ENCODE data around the gene PANK4. TPM values are rescaled to one million over a fixed set of nuclear protein-coding genes. Genes with fewer than 3 reads are reported as not detected.

Gene PANK4
- total and polyA plus RNA-seq, 4 donors: 5.5 to 28.2 (median 20.9) TPM

GRCh38 chr1:2489615-2490014 lies 36.8 kb downstream of the PANK4 start:
- H3K4me3 ChIP-seq (ENCODE audit: low read length in 2 of 2): no peak overlapping the region
- intact Hi-C loops (cut with DNase I): no loop called here
- no peaks in the 10 kb centered on the region for H3K27me3 ChIP-seq (ENCODE audit: control insufficient read depth in 1 of 2, insufficient read depth in 2 of 2, low read length in 1 of 2)
- no peaks in the 10 kb centered on the region for H3K4me1 ChIP-seq (ENCODE audit: control insufficient read depth in 1 of 2, insufficient read depth in 2 of 2, low read length in 2 of 2)
- ATAC-seq (ENCODE audit: low FRiP score) (no peak), DNase-seq (no peak)
- WGBS, 2 donors: 90 to 91% methylated on average over 14 of the region's 14 CpGs
- H3K27ac ChIP-seq (ENCODE audit: low read depth in 1 of 2, low read length in 2 of 2): no peak overlapping the region
- H3K36me3 ChIP-seq (ENCODE audit: control insufficient read depth in 1 of 2, insufficient read depth in 2 of 2, low read length in 1 of 2): no peaks in the 10 kb centered on the region
- peaks cover 3% of the 10 kb centered on the region for H3K9me3 ChIP-seq (ENCODE audit: control insufficient read depth, low read length)

- no peak for ATAC-seq (ENCODE audit: low FRiP score)
- intact Hi-C loops (cut with DNase I): no loop called here
- WGBS, 2 donors: 75 to 90% methylated on average over 2 of the region's 2 CpGs
- no peaks in the 10 kb centered on the region for H3K27me3 ChIP-seq (ENCODE audit: control insufficient read depth in 1 of 2, insufficient read depth in 2 of 2, low read length in 1 of 2)
- H3K4me3 ChIP-seq (ENCODE audit: low read length in 2 of 2): no peak overlapping the region
- no peak overlapping the region for H3K27ac ChIP-seq (ENCODE audit: low read depth in 1 of 2, low read length in 2 of 2)
- no peaks in the 10 kb centered on the region for H3K36me3 ChIP-seq (ENCODE audit: control insufficient read depth in 1 of 2, insufficient read depth in 2 of 2, low read length in 1 of 2)
- peaks cover 3% of the 10 kb centered on the region for H3K9me3 ChIP-seq (ENCODE audit: control insufficient read depth, low read length)
- no peak for DNase-seq
- no peaks in the 10 kb centered on the region for H3K4me1 ChIP-seq (ENCODE audit: control insufficient read depth in 1 of 2, insufficient read depth in 2 of 2, low read length in 2 of 2)
Measured at GRCh38 chr1:2488688-2489087, 37.7 kb downstream of the PANK4 start.

DNA sequence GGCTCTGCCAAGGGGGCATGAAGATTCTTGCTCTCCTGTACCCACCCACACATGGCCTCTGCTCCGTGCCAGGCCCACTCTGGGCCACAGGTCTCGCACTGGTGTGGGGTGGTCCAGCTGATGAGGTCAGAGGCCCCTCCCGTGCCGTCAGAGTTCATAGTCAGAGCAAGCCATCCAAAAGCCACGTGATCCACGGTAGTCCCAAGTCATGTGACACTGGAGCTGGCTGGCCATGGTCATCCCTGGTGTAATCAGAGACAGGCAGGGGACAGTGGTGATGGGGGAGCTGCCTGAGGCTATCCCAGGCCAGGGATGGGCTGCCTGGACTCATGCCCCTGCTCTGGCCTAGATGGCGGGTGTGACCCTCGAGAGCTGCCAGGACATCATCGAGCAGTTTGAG lies 39.8 kb downstream of the PANK4 start:
- Histone ChIP-seq H3K27me3 (ENCODE audit: control insufficient read depth in 1 of 2, insufficient read depth in 2 of 2, low read length in 1 of 2) (no peaks in the 10 kb centered on the region), H3K9me3 (ENCODE audit: control insufficient read depth, low read length) (peaks cover 3% of the 10 kb centered on the region), H3K4me1 (ENCODE audit: control insufficient read depth in 1 of 2, insufficient read depth in 2 of 2, low read length in 2 of 2) (no peaks in the 10 kb centered on the region), H3K36me3 (ENCODE audit: control insufficient read depth in 1 of 2, insufficient read depth in 2 of 2, low read length in 1 of 2) (no peaks in the 10 kb centered on the region), H3K27ac (ENCODE audit: low read depth in 1 of 2, low read length in 2 of 2) (no peak overlapping the region), H3K4me3 (ENCODE audit: low read length in 2 of 2) (no peak overlapping the region)
- ATAC-seq (ENCODE audit: low FRiP score) (no peak), DNase-seq (no peak)
- intact Hi-C loops (cut with DNase I): no loop called here
- 81 to 87% methylated on average over 9 of the region's 9 CpGs for WGBS, 2 donors

- H3K27ac ChIP-seq (ENCODE audit: low read depth in 1 of 2, low read length in 2 of 2): no peak overlapping the region
- H3K9me3 ChIP-seq (ENCODE audit: control insufficient read depth, low read length): peaks cover 3% of the 10 kb centered on the region
- no peaks in the 10 kb centered on the region for H3K27me3 ChIP-seq (ENCODE audit: control insufficient read depth in 1 of 2, insufficient read depth in 2 of 2, low read length in 1 of 2)
- H3K4me1 ChIP-seq (ENCODE audit: control insufficient read depth in 1 of 2, insufficient read depth in 2 of 2, low read length in 2 of 2): no peaks in the 10 kb centered on the region
- ATAC-seq (ENCODE audit: low FRiP score): no peak
- H3K4me3 ChIP-seq (ENCODE audit: low read length in 2 of 2): no peak overlapping the region
- intact Hi-C loops (cut with DNase I): no loop called here
- WGBS, 2 donors: 80 to 85% methylated on average over 4 of the region's 4 CpGs
- no peak for DNase-seq
- H3K36me3 ChIP-seq (ENCODE audit: control insufficient read depth in 1 of 2, insufficient read depth in 2 of 2, low read length in 1 of 2): no peaks in the 10 kb centered on the region
Measured at GRCh38 chr1:2486041-2486440, 40.4 kb downstream of the PANK4 start.

GRCh38 chr1:2483970-2484369 lies 42.4 kb downstream of the PANK4 start:
- intact Hi-C loops (cut with DNase I): no loop called here
- Histone ChIP-seq H3K36me3 (ENCODE audit: control insufficient read depth in 1 of 2, insufficient read depth in 2 of 2, low read length in 1 of 2) (no peaks in the 10 kb centered on the region), H3K27me3 (ENCODE audit: control insufficient read depth in 1 of 2, insufficient read depth in 2 of 2, low read length in 1 of 2) (no peaks in the 10 kb centered on the region), H3K9me3 (ENCODE audit: control insufficient read depth, low read length) (peaks cover under 1% of the 10 kb centered on the region), H3K4me3 (ENCODE audit: low read length in 2 of 2) (no peak overlapping the region), H3K27ac (ENCODE audit: low read depth in 1 of 2, low read length in 2 of 2) (no peak overlapping the region), H3K4me1 (ENCODE audit: control insufficient read depth in 1 of 2, insufficient read depth in 2 of 2, low read length in 2 of 2) (no peaks in the 10 kb centered on the region)
- no peak for ATAC-seq (ENCODE audit: low FRiP score)
- 76 to 80% methylated on average over 16 of the region's 16 CpGs for WGBS, 2 donors
- no peak for DNase-seq

DNA sequence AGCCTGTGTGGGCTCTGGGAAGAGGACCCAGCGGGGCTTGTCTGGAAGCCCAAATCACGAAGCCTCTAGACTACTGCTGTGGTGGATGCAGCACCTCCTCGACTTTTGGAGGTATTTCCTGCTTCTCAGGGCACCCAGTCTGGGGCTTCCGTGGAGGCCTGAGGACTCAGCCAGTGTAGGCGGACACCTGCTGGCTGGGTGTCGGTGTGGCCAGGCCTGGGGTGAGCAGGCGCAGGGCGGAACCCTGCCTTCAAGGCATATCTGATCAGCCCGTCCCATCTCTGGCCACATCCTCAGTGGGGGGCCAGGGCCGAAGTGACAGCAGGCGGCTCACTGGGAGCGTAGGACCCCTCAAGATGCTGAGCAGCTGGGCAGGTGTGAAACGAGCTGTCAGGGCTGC lies 43.4 kb downstream of the PANK4 start:
- Histone ChIP-seq H3K36me3 (ENCODE audit: control insufficient read depth in 1 of 2, insufficient read depth in 2 of 2, low read length in 1 of 2) (no peaks in the 10 kb centered on the region), H3K27me3 (ENCODE audit: control insufficient read depth in 1 of 2, insufficient read depth in 2 of 2, low read length in 1 of 2) (no peaks in the 10 kb centered on the region), H3K4me1 (ENCODE audit: control insufficient read depth in 1 of 2, insufficient read depth in 2 of 2, low read length in 2 of 2) (no peaks in the 10 kb centered on the region), H3K9me3 (ENCODE audit: control insufficient read depth, low read length) (no peaks in the 10 kb centered on the region), H3K27ac (ENCODE audit: low read depth in 1 of 2, low read length in 2 of 2) (no peak overlapping the region), H3K4me3 (ENCODE audit: low read length in 2 of 2) (no peak overlapping the region)
- intact Hi-C loops (cut with DNase I): no loop called here
- ATAC-seq (ENCODE audit: low FRiP score) (no peak), DNase-seq (no peak)
- 81 to 82% methylated on average over 13 of the region's 13 CpGs for WGBS, 2 donors

DNA sequence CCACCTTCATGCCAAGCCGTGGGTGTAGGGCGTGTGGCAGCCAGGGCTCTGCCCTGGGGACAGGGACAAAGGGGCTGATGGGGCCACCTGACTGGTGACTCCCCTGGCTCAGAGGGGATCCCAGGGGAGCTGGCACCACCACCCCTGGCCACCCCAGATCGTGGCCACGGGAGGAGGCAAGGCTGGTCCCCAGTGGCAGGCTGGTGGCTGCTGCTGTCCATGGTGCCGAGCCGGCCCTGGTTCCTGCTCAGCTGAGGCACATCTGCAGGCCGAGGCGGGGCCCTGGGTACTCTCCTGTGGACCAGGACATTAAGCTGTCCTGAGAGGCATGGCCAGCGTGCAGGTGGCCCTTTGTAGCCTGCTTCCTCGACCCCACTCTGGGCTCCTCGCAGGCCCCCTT lies 43.8 kb downstream of the PANK4 start:
- Histone ChIP-seq H3K4me1 (ENCODE audit: control insufficient read depth in 1 of 2, insufficient read depth in 2 of 2, low read length in 2 of 2) (no peaks in the 10 kb centered on the region), H3K9me3 (ENCODE audit: control insufficient read depth, low read length) (no peaks in the 10 kb centered on the region), H3K36me3 (ENCODE audit: control insufficient read depth in 1 of 2, insufficient read depth in 2 of 2, low read length in 1 of 2) (no peaks in the 10 kb centered on the region), H3K27me3 (ENCODE audit: control insufficient read depth in 1 of 2, insufficient read depth in 2 of 2, low read length in 1 of 2) (no peaks in the 10 kb centered on the region), H3K4me3 (ENCODE audit: low read length in 2 of 2) (no peak overlapping the region), H3K27ac (ENCODE audit: low read depth in 1 of 2, low read length in 2 of 2) (no peak overlapping the region)
- DNase-seq (no peak), ATAC-seq (ENCODE audit: low FRiP score) (no peak)
- WGBS, 2 donors: 57 to 67% methylated on average over 10 to 11 of the region's 11 CpGs
- intact Hi-C loops (cut with DNase I): no loop called here

GRCh38 chr1:2481885-2482284 lies 44.5 kb downstream of the PANK4 start:
- no peaks in the 10 kb centered on the region for H3K4me1 ChIP-seq (ENCODE audit: control insufficient read depth in 1 of 2, insufficient read depth in 2 of 2, low read length in 2 of 2)
- H3K27me3 ChIP-seq (ENCODE audit: control insufficient read depth in 1 of 2, insufficient read depth in 2 of 2, low read length in 1 of 2): no peaks in the 10 kb centered on the region
- no peak for DNase-seq
- WGBS, 2 donors: 29 to 32% methylated on average over 10 of the region's 10 CpGs
- ATAC-seq (ENCODE audit: low FRiP score): no peak
- H3K4me3 ChIP-seq (ENCODE audit: low read length in 2 of 2): no peak overlapping the region
- intact Hi-C loops (cut with DNase I): no loop called here
- no peak overlapping the region for H3K27ac ChIP-seq (ENCODE audit: low read depth in 1 of 2, low read length in 2 of 2)
- H3K36me3 ChIP-seq (ENCODE audit: control insufficient read depth in 1 of 2, insufficient read depth in 2 of 2, low read length in 1 of 2): no peaks in the 10 kb centered on the region
- H3K9me3 ChIP-seq (ENCODE audit: control insufficient read depth, low read length): no peaks in the 10 kb centered on the region

GRCh38 chr1:2480986-2481364 lies 45.4 kb downstream of the PANK4 start:
- H3K9me3 ChIP-seq (ENCODE audit: control insufficient read depth, low read length): no peaks in the 10 kb centered on the region
- no peaks in the 10 kb centered on the region for H3K27me3 ChIP-seq (ENCODE audit: control insufficient read depth in 1 of 2, insufficient read depth in 2 of 2, low read length in 1 of 2)
- 77 to 83% methylated on average over 12 of the region's 12 CpGs for WGBS, 2 donors
- no peak overlapping the region for H3K27ac ChIP-seq (ENCODE audit: low read depth in 1 of 2, low read length in 2 of 2)
- no peaks in the 10 kb centered on the region for H3K4me1 ChIP-seq (ENCODE audit: control insufficient read depth in 1 of 2, insufficient read depth in 2 of 2, low read length in 2 of 2)
- DNase-seq (no peak), ATAC-seq (ENCODE audit: low FRiP score) (no peak)
- intact Hi-C loops (cut with DNase I): no loop called here
- no peaks in the 10 kb centered on the region for H3K36me3 ChIP-seq (ENCODE audit: control insufficient read depth in 1 of 2, insufficient read depth in 2 of 2, low read length in 1 of 2)
- H3K4me3 ChIP-seq (ENCODE audit: low read length in 2 of 2): no peak overlapping the region
